Esophagus muscularis mucosa (tissue), 3 donors: Measurements from ENCODE around the gene ANO6.

Experiments used
- POLR2AphosphoS5 ChIP-seq, 2 donors: sonication (generic); formaldehyde crosslinking; IDR thresholded peaks; one replicate each; pipeline ENCODE4 v1.6.1; 2017; ENCODE audit warnings: antibody characterized with exemption in 2 of 2
- TF ChIP-seq, protein P1 (sequence below), 3 experiments: fragments of 200-600 bp in 2 of 3; fragments of 450-650 bp in 1 of 3; sonication (generic) in 2 of 3; IDR thresholded peaks; one replicate each; pipeline ENCODE4 v1.5.1; 2017 to 2019; ENCODE audit warnings: antibody characterized with exemption in 3 of 3, mild to moderate bottlenecking in 2 of 3, moderate library complexity in 1 of 3

- TF ChIP-seq, protein P1, sequence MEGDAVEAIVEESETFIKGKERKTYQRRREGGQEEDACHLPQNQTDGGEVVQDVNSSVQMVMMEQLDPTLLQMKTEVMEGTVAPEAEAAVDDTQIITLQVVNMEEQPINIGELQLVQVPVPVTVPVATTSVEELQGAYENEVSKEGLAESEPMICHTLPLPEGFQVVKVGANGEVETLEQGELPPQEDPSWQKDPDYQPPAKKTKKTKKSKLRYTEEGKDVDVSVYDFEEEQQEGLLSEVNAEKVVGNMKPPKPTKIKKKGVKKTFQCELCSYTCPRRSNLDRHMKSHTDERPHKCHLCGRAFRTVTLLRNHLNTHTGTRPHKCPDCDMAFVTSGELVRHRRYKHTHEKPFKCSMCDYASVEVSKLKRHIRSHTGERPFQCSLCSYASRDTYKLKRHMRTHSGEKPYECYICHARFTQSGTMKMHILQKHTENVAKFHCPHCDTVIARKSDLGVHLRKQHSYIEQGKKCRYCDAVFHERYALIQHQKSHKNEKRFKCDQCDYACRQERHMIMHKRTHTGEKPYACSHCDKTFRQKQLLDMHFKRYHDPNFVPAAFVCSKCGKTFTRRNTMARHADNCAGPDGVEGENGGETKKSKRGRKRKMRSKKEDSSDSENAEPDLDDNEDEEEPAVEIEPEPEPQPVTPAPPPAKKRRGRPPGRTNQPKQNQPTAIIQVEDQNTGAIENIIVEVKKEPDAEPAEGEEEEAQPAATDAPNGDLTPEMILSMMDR (IDR thresholded peaks at IDR 0.05) = no peak
- no peak for TF ChIP-seq POLR2AphosphoS5 (IDR thresholded peaks at IDR 0.05)
Measured at GRCh38 chr12:45477526-45477925, 261.6 kb downstream of the ANO6 start.
